Measurements from ENCODE around the gene PHACTR3.

DNA sequence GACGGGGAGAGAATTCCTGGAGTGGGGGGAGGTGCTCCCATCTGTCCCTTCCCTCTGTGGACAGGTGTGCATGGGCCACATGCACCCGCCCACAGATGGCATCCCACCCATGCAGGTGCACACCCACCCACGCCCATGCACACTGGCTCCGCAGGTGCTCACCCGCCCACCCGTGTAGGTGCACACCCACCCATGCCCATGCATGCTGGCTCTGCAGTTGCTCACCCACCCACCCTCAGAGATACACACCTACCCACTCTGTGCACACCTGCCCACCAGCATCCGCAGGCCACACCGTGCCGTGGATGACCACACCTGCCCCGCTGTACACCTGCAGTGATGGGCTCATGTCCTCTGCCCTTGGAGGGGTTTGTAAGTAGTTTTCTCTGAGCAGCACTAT is 132.0 kb downstream of the PHACTR3 start:
- no peak for TF ChIP-seq POLR2A (IDR thresholded peaks at IDR 0.05)
- TF ChIP-seq, protein P1, sequence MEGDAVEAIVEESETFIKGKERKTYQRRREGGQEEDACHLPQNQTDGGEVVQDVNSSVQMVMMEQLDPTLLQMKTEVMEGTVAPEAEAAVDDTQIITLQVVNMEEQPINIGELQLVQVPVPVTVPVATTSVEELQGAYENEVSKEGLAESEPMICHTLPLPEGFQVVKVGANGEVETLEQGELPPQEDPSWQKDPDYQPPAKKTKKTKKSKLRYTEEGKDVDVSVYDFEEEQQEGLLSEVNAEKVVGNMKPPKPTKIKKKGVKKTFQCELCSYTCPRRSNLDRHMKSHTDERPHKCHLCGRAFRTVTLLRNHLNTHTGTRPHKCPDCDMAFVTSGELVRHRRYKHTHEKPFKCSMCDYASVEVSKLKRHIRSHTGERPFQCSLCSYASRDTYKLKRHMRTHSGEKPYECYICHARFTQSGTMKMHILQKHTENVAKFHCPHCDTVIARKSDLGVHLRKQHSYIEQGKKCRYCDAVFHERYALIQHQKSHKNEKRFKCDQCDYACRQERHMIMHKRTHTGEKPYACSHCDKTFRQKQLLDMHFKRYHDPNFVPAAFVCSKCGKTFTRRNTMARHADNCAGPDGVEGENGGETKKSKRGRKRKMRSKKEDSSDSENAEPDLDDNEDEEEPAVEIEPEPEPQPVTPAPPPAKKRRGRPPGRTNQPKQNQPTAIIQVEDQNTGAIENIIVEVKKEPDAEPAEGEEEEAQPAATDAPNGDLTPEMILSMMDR (IDR thresholded peaks at IDR 0.05): no peak

Measured in suprapubic skin (tissue), 3 donors.